Activated CD8-positive, alpha-beta memory T cell treated with anti-CD3 and anti-CD28 coated beads for 1 hour (primary cell): ENCODE results near the gene WDR18.

ENCODE experiments used
- DNase-seq, 2 donors: peaks; one replicate each; pipeline ENCODE4 v3.0.0-alpha.2; 2020; ENCODE audit warnings: low read depth in 1 of 2; ENCODE audit errors: extremely low read depth in 1 of 2

The WDR18 gene

GRCh38 chr19:964761-965694 lies 19.1 kb upstream of the WDR18 start:
- no peak for DNase-seq

- no peak for DNase-seq
Measured at GRCh38 chr19:966485-967088, 17.6 kb upstream of the WDR18 start.

- DNase-seq, result no peak
Measured at GRCh38 chr19:970695-971094, 13.4 kb upstream of the WDR18 start.

GRCh38 chr19:971795-972194 lies 12.3 kb upstream of the WDR18 start:
- no peak for DNase-seq

- DNase-seq, result no peak
Measured at GRCh38 chr19:972281-972680, 11.9 kb upstream of the WDR18 start.

- no peak for DNase-seq
Measured at GRCh38 chr19:973726-974563, 10.2 kb upstream of the WDR18 start.

GRCh38 chr19:974564-975257 lies 9.4 kb upstream of the WDR18 start:
- no peak for DNase-seq

- DNase-seq, result no peak
Measured at GRCh38 chr19:976476-976875, 7.7 kb upstream of the WDR18 start.

- no peak for DNase-seq
Measured at GRCh38 chr19:977058-977464, 7.1 kb upstream of the WDR18 start.

- DNase-seq, result no peak
Measured at GRCh38 chr19:979318-979741, 4.8 kb upstream of the WDR18 start.

GRCh38 chr19:980133-980998 lies 3.8 kb upstream of the WDR18 start:
- DNase-seq, result no peak

GRCh38 chr19:982567-983170 lies 1.5 kb upstream of the WDR18 start:
- peak in 1 of 2 donors; percentile 70 for DNase-seq

GRCh38 chr19:986083-986482 lies 1.9 kb downstream of the WDR18 start:
- DNase-seq, result no peak

GRCh38 chr19:988081-988480 lies 3.9 kb downstream of the WDR18 start:
- no peak for DNase-seq

- DNase-seq, result no peak
Measured at GRCh38 chr19:988510-988909, 4.4 kb downstream of the WDR18 start.

GRCh38 chr19:989381-990081 lies 5.4 kb downstream of the WDR18 start:
- DNase-seq, result no peak

GRCh38 chr19:990119-990571 lies 6.0 kb downstream of the WDR18 start:
- DNase-seq, result no peak

GRCh38 chr19:990746-991145 lies 6.6 kb downstream of the WDR18 start:
- DNase-seq, result no peak
